GM10266 (cell line): ENCODE data around the gene LRG1.

ENCODE experiments used
- DNase-seq: peaks from one replicate; pipeline ENCODE4 v3.0.0; 2012; ENCODE audit errors: extremely low spot score
- CTCF ChIP-seq: IDR thresholded peaks from 2 replicates; pipeline ENCODE4 v1.5.1; 2012; ENCODE audit warnings: mild to moderate bottlenecking, low read depth; ENCODE audit not compliant: control insufficient read depth, insufficient read depth; ENCODE audit errors: missing control alignments

The LRG1 gene

DNA sequence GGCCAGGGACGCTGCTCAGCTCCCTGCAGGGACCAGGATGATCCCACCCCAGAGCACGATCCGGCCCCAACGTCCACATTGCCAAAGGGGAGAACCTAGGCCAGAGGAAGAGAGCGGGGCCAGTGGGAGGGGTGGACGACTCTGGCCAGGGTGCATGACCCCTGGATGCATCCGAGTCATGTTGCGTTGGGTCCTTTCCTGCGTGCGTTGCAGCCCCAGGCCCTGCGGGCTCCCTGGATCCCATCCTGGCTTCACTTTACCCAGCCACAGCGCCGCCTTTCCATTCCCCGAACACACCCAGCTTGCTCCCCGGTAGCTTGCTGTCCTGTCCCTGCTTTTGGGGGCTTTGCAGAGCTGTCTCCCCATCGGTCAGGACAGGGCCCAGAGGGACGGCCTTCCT lies 32.0 kb downstream of the LRG1 start:
- TF ChIP-seq CTCF = no peak
- DNase-seq = no peak

DNA sequence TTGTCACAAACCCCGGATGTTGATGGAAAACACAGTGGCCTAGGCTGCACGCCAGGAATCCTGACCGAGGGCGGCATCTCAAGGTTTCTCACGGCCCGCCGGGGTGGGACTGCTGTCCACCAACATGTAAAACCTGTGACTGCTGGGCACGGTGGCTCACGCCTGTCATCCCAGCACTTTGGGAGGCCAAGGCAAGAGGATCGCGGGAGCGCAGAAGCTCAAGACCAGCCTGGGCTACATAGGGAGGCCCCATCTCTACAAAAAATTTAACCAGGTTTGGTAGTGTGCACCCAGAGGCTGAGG lies 32.7 kb downstream of the LRG1 start:
- TF ChIP-seq CTCF = no peak
- no peak for DNase-seq

DNA sequence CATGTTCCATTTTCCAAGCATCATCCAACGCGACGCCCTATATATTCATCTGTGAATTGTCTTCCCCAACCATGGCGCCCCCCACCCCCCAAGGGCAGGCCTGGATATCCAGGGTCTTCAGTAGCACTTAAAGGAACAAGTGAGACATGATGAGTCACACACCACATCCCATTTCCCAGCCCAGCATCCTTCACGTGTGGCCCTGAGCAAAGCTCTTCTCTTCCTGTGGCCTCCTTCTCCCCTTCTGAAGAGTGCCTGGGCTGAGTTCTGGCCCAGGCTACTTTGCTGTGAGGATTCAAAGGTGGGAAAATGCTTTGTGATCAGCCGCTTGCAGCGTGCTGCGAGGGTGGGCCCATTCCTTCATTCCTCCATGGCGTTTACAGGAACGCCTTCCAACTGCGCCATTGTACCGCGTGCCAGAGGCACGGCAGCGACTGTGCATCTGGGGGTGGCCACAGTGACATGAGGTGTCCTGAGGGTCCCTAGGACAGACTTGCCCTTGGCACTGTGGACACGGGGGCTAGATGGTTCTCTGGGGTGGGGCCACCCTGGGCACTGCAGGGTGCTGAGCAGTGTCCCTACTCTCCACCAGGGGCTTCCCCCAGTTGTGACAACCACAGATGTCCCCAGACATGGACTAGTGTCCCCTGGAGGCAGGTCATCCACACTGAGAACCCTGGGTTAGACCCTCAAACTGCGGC lies 33.2 kb downstream of the LRG1 start:
- DNase-seq = no peak
- TF ChIP-seq CTCF = no peak

GRCh38 chr19:4505570-4506448 lies 34.0 kb downstream of the LRG1 start:
- no peak for TF ChIP-seq CTCF
- DNase-seq = no peak

DNA sequence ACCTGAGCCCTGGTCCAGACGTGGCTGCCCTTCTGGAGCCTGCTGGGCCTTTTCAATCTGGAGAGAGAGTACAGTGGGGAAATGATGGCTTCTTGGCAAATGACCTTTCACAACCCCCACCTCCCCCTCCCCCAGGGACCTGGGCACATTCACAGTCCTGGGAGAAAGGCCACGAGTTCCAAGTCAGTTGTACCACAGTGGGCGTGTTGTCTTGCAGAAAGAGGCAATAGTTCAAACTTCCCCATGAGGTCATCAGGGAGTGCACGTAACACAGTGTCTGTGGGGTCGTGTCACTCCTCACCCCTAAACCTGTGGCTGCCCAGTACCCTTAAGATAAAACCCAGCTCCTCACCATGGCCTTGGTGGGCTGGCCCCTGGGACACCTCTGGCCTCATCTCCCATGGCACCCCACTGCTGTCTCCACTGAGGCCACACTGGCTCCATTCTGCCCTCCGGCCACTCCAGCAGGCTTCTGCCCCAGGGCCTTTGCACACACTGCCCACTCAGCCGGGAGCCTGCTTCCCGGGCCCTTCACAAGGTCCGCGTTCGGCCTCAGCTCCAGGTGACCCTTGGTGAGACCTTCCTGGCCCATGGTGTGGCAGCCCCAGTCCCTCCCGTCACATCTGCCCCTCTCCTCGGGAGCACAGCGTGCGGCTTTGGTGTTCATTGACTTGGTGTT lies 34.8 kb downstream of the LRG1 start:
- no peak for TF ChIP-seq CTCF
- no peak for DNase-seq

DNA sequence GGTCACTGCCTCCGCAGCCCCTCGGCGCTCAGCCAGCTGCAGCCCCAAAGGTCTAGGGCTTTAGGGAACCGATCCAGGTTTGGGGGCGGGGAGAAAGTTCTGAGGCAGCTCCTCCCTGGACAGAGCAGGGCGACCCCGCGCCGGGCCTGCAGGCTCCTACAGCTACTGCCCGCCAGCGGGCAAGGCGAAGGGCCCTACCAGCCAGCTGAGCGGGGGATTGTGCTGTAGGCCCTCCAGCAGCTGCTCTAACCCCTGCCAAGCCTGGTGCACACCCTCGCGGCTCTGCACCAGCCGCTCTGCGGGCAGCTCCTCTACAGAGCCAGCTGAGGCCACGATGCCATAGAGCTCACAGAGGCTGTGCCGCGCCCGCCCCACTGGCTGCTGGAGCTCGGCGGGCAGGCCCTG lies 35.5 kb downstream of the LRG1 start:
- TF ChIP-seq CTCF = no peak

GRCh38 chr19:4503825-4504170 lies 36.0 kb downstream of the LRG1 start:
- no peak for TF ChIP-seq CTCF
- DNase-seq = no peak

More for the DNA sequence above, 35.5 kb downstream of the LRG1 start:
- no peak for DNase-seq
